22Rv1 (cell line): Measurements from ENCODE around the gene C19orf81.

Experiments used
- H3K27ac ChIP-seq: fragments of 450-650 bp; 2 replicates; pipeline ENCODE4 v1.5.1; 2017
- CTCF ChIP-seq: fragments of 450-650 bp; IDR thresholded peaks from 2 replicates; pipeline ENCODE4 v1.5.1; 2017; ENCODE audit warnings: mild to moderate bottlenecking
- ZFX ChIP-seq: fragments of 450-650 bp; IDR thresholded peaks from 2 replicates; pipeline ENCODE4 v1.6.1; 2017; ENCODE audit warnings: antibody characterized with exemption, borderline replicate concordance

The C19orf81 gene

GRCh38 chr19:50661023-50661422 is 11.8 kb downstream of the C19orf81 start:
- no peak for TF ChIP-seq ZFX
- TF ChIP-seq CTCF = no peak
- no peak overlapping the region for H3K27ac ChIP-seq

GRCh38 chr19:50661766-50662650 is 12.8 kb downstream of the C19orf81 start:
- no peak overlapping the region for H3K27ac ChIP-seq
- TF ChIP-seq ZFX (no peak), CTCF (no peak)

- H3K27ac ChIP-seq = no peak overlapping the region
- TF ChIP-seq CTCF (no peak), ZFX (no peak)
Measured at GRCh38 chr19:50662651-50663481, 13.6 kb downstream of the C19orf81 start.

GRCh38 chr19:50663482-50663790 is 14.2 kb downstream of the C19orf81 start:
- H3K27ac ChIP-seq = no peak overlapping the region
- TF ChIP-seq CTCF (peak; percentile 20), ZFX (no peak)

- H3K27ac ChIP-seq = no peak overlapping the region
- TF ChIP-seq ZFX (no peak), CTCF (no peak)
Measured at GRCh38 chr19:50664204-50664603, 15.0 kb downstream of the C19orf81 start.

- no peak for TF ChIP-seq ZFX
- TF ChIP-seq CTCF = no peak
- no peak overlapping the region for H3K27ac ChIP-seq
Measured at GRCh38 chr19:50666346-50667176, 17.3 kb downstream of the C19orf81 start.
